SK-N-SH treated with all-trans-retinoic acid at 6 μM for 48 hours (cell line): ENCODE data around the gene PPP6R1.

Source experiments
- ATAC-seq: fragments of 200-7000 bp; cut with Tn5 transposase; 3 replicates; pipeline ENCODE4 v1.9.1; 2020; ENCODE audit warnings: mild to moderate bottlenecking, moderate library complexity
- ARNTL ChIP-seq: fragments of 450-650 bp; formaldehyde crosslinking; IDR thresholded peaks from 2 replicates; pipeline ENCODE4 v1.5.0; 2020; ENCODE audit warnings: low read depth, mild to moderate bottlenecking, moderate library complexity, borderline replicate concordance
- BACH2 ChIP-seq: fragments of 250-450 bp; sonication (Bioruptor Pico); IDR thresholded peaks from 2 replicates; pipeline ENCODE4 v1.9.0; 2021; ENCODE audit warnings: mild to moderate bottlenecking, borderline replicate concordance
- CSDC2 ChIP-seq: fragments of 250-450 bp; sonication (Bioruptor Pico); IDR thresholded peaks from 2 replicates; pipeline ENCODE4 v1.5.0; 2020; ENCODE audit warnings: mild to moderate bottlenecking, moderate library complexity
- CSRNP3 ChIP-seq: fragments of 250-450 bp; sonication (Bioruptor Pico); IDR thresholded peaks from 2 replicates; pipeline ENCODE4 v1.5.1; 2021; ENCODE audit warnings: mild to moderate bottlenecking, moderate library complexity
- ESRRG ChIP-seq: fragments of 250-450 bp; sonication (Bioruptor Pico); IDR thresholded peaks from 2 replicates; pipeline ENCODE4 v1.6.1; 2021; ENCODE audit warnings: mild to moderate bottlenecking
- GLIS3 ChIP-seq: fragments of 250-450 bp; sonication (Bioruptor Pico); IDR thresholded peaks from 2 replicates; pipeline ENCODE4 v1.5.0; 2020; ENCODE audit warnings: mild to moderate bottlenecking, moderate library complexity
- ISL1 ChIP-seq: fragments of 250-450 bp; sonication (Bioruptor Pico); IDR thresholded peaks from 2 replicates; pipeline ENCODE4 v2.1.2; 2022; ENCODE audit warnings: mild to moderate bottlenecking, moderate library complexity
- OSR1 ChIP-seq: fragments of 250-450 bp; sonication (Bioruptor Pico); IDR thresholded peaks from 2 replicates; pipeline ENCODE4 v1.8.0; 2022; ENCODE audit warnings: moderate library complexity, mild to moderate bottlenecking, inconsistent platforms
- PATZ1 ChIP-seq: fragments of 250-450 bp; sonication (Bioruptor Pico); IDR thresholded peaks from 2 replicates; pipeline ENCODE4 v1.8.0; 2020; ENCODE audit warnings: mild to moderate bottlenecking, moderate library complexity, borderline replicate concordance
- POU6F1 ChIP-seq: fragments of 250-450 bp; sonication (Bioruptor Pico); IDR thresholded peaks from 2 replicates; pipeline ENCODE4 v1.8.0; 2021; ENCODE audit warnings: low read depth, mild to moderate bottlenecking, moderate library complexity, borderline replicate concordance
- PPARA ChIP-seq: fragments of 250-450 bp; sonication (Bioruptor Pico); IDR thresholded peaks from 2 replicates; pipeline ENCODE4 v1.5.0; 2020; ENCODE audit warnings: mild to moderate bottlenecking, borderline replicate concordance
- RARB ChIP-seq: fragments of 250-450 bp; sonication (Bioruptor Pico); IDR thresholded peaks from 2 replicates; pipeline ENCODE4 v1.8.0; 2021; ENCODE audit warnings: mild to moderate bottlenecking, moderate library complexity
- SNAI2 ChIP-seq: fragments of 250-450 bp; sonication (Bioruptor Pico); IDR thresholded peaks from 2 replicates; pipeline ENCODE4 v1.5.0; 2020; ENCODE audit warnings: mild to moderate bottlenecking, moderate library complexity
- TCF4 ChIP-seq: fragments of 250-450 bp; sonication (Bioruptor Pico); IDR thresholded peaks from 2 replicates; pipeline ENCODE4 v1.8.0; 2021; ENCODE audit warnings: mild to moderate bottlenecking, moderate library complexity, borderline replicate concordance
- TOX ChIP-seq: fragments of 250-450 bp; sonication (Bioruptor Pico); IDR thresholded peaks from 2 replicates; pipeline ENCODE4 v1.8.0; 2021; ENCODE audit warnings: mild to moderate bottlenecking, moderate library complexity, borderline replicate concordance
- ZC3H10 ChIP-seq: fragments of 250-450 bp; sonication (Bioruptor Pico); IDR thresholded peaks from 2 replicates; pipeline ENCODE4 v1.5.1; 2021; ENCODE audit warnings: mild to moderate bottlenecking, moderate library complexity
- ZFP3 ChIP-seq: fragments of 250-450 bp; sonication (Bioruptor Pico); IDR thresholded peaks from 2 replicates; pipeline ENCODE4 v1.5.0; 2020; ENCODE audit warnings: mild to moderate bottlenecking, moderate library complexity
- ZFP30 ChIP-seq: fragments of 450-650 bp; formaldehyde crosslinking; IDR thresholded peaks from 2 replicates; pipeline ENCODE4 v1.5.0; 2022; ENCODE audit warnings: mild to moderate bottlenecking, moderate library complexity
- ZNF565 ChIP-seq: fragments of 450-650 bp; formaldehyde crosslinking; conservative IDR thresholded peaks from 2 replicates; pipeline ENCODE4 v1.5.0; 2020; ENCODE audit warnings: low read depth, mild to moderate bottlenecking, moderate library complexity
- ZNF70 ChIP-seq: fragments of 450-650 bp; formaldehyde crosslinking; IDR thresholded peaks from 2 replicates; pipeline ENCODE4 v1.5.0; 2020; ENCODE audit warnings: mild to moderate bottlenecking, moderate library complexity
- ZNF8 ChIP-seq: fragments of 450-650 bp; formaldehyde crosslinking; IDR thresholded peaks from 2 replicates; pipeline ENCODE4 v1.5.0; 2020; ENCODE audit warnings: mild to moderate bottlenecking, moderate library complexity
- TF ChIP-seq, protein P1 (sequence below): fragments of 250-450 bp; sonication (Bioruptor Pico); IDR thresholded peaks from 2 replicates; pipeline ENCODE4 v1.5.1; 2020; ENCODE audit warnings: low read depth, mild to moderate bottlenecking, moderate library complexity
- TF ChIP-seq, protein P2 (sequence below): fragments of 250-450 bp; sonication (Bioruptor Pico); IDR thresholded peaks from 2 replicates; pipeline ENCODE4 v1.5.0; 2020; ENCODE audit warnings: mild to moderate bottlenecking, moderate library complexity

The PPP6R1 gene

DNA sequence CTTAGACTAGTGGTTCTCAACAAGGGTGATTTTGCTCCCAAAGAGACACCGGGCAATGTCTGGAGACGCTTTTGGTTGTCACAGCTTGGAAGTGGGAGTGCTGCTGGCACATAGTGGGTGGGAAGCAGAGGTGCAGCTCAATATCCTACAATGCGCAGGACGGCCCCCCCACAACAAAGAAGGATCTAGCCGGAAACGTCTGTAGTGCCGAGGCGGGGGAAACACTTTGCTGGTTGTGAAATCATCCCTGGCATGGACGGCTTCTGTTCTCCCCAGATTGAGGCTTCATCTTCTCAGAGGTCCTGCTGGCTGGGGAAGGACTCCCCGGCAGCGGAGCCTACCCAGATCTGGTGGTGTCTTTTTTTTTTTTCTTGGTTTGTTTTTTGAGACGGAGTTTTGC lies 65.3 kb downstream of the PPP6R1 start (continued):
- TF ChIP-seq SNAI2 (CRISPR knock-in tag) (no peak), ZNF565 (CRISPR knock-in tag) (no peak), TOX (CRISPR knock-in tag) (no peak), ZC3H10 (CRISPR knock-in tag) (no peak)

DNA sequence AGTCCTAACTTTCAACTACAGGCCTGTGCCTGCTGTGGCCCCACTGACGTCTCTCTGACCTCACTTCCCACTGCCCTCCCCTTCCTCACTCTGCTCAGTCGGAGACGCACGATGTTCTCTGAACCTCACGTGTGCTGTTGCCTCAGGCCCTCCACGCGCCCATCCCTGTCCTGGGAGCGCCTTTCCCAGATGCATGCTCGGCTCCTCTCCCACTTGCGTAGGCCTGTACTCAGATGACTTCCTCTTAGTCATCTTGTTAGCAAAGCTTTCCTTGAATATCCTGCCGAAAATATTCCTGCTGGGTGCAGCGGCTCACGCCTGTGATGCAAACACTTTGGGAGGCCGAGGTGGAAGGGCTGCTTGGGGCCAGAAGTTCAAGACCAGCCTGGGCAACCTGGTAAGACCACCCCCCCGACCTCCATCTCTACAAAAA lies 69.4 kb downstream of the PPP6R1 start:
- ATAC-seq = peak; percentile 86

DNA sequence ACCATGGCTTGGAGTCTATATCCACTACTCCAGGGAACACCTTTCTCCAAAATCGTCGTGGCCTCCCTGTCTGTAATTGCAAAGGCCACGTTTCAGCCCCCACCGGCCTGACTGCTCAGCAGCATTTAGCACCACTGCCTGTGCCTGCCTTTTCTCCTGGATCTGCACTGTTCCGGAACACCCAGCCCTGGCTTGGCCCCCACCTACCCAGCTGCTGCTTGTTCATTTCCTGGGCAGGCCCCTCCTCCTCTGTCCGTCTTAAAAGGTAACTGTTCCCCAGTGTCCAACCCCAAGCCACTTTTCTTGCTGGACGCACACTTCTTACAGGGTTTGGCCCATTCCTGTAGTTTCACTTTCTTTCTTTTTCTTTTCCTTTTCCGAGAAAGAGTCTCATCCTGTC lies 70.2 kb downstream of the PPP6R1 start:
- no peak; the same call in 2 of the 3 replicates for ATAC-seq
- no peak for TF ChIP-seq PPARA (CRISPR knock-in tag)
- no peak for TF ChIP-seq CSRNP3 (CRISPR knock-in tag)
- no peak for TF ChIP-seq ZFP30 (CRISPR knock-in tag)
- TF ChIP-seq, protein P1, sequence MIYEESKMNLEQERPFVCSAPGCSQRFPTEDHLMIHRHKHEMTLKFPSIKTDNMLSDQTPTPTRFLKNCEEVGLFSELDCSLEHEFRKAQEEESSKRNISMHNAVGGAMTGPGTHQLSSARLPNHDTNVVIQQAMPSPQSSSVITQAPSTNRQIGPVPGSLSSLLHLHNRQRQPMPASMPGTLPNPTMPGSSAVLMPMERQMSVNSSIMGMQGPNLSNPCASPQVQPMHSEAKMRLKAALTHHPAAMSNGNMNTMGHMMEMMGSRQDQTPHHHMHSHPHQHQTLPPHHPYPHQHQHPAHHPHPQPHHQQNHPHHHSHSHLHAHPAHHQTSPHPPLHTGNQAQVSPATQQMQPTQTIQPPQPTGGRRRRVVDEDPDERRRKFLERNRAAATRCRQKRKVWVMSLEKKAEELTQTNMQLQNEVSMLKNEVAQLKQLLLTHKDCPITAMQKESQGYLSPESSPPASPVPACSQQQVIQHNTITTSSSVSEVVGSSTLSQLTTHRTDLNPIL (CRISPR knock-in tag) = no peak

More for the DNA sequence above, 69.4 kb downstream of the PPP6R1 start:
- TF ChIP-seq CSDC2 (CRISPR knock-in tag) (no peak), ZC3H10 (CRISPR knock-in tag) (peak; percentile 57; the same call in 1 of the 2 replicates)

DNA sequence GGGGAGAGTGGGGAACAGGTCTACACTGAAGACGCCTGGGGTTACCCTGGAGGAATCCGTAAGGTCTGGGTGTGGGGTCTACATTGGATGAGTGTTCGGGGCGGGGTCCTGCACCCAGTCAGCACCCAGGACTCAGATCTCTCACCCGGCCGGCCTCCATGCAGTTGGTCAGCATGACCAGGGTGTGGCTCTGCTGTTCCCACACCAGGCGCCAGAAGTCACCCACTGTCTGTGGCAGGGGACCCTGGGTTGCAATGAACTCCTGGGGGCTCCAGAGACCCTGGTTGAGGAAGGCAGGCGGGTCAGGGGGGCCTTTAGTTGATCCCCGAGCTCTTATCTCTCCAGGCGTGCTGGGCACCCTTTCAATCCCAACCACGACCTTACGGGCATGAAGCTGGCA lies 72.7 kb downstream of the PPP6R1 start:
- TF ChIP-seq ZC3H10 (CRISPR knock-in tag) = no peak
- no peak for TF ChIP-seq ARNTL (CRISPR knock-in tag)
- TF ChIP-seq CSDC2 (CRISPR knock-in tag) = no peak
- TF ChIP-seq PATZ1 (CRISPR knock-in tag) = no peak
- TF ChIP-seq PPARA (CRISPR knock-in tag) = no peak
- no peak for TF ChIP-seq ESRRG (CRISPR knock-in tag)
- TF ChIP-seq POU6F1 = no peak
- no peak for TF ChIP-seq ZFP3 (CRISPR knock-in tag)
- no peak for TF ChIP-seq ZNF70 (CRISPR knock-in tag)
- TF ChIP-seq, protein P2, sequence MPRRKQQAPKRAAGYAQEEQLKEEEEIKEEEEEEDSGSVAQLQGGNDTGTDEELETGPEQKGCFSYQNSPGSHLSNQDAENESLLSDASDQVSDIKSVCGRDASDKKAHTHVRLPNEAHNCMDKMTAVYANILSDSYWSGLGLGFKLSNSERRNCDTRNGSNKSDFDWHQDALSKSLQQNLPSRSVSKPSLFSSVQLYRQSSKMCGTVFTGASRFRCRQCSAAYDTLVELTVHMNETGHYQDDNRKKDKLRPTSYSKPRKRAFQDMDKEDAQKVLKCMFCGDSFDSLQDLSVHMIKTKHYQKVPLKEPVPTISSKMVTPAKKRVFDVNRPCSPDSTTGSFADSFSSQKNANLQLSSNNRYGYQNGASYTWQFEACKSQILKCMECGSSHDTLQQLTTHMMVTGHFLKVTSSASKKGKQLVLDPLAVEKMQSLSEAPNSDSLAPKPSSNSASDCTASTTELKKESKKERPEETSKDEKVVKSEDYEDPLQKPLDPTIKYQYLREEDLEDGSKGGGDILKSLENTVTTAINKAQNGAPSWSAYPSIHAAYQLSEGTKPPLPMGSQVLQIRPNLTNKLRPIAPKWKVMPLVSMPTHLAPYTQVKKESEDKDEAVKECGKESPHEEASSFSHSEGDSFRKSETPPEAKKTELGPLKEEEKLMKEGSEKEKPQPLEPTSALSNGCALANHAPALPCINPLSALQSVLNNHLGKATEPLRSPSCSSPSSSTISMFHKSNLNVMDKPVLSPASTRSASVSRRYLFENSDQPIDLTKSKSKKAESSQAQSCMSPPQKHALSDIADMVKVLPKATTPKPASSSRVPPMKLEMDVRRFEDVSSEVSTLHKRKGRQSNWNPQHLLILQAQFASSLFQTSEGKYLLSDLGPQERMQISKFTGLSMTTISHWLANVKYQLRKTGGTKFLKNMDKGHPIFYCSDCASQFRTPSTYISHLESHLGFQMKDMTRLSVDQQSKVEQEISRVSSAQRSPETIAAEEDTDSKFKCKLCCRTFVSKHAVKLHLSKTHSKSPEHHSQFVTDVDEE (CRISPR knock-in tag) = no peak
- TF ChIP-seq ZNF8 = no peak
- no peak for TF ChIP-seq ZFP30 (CRISPR knock-in tag)
- no peak for TF ChIP-seq RARB (CRISPR knock-in tag)
- TF ChIP-seq ISL1 (CRISPR knock-in tag) = no peak
- TF ChIP-seq TCF4 (CRISPR knock-in tag) = no peak
- TF ChIP-seq BACH2 (CRISPR knock-in tag) = no peak
- TF ChIP-seq GLIS3 (CRISPR knock-in tag) = no peak
- no peak for TF ChIP-seq ZNF565 (CRISPR knock-in tag)
- no peak for TF ChIP-seq SNAI2 (CRISPR knock-in tag)
- TF ChIP-seq OSR1 (CRISPR knock-in tag) = no peak
- TF ChIP-seq, all 23 proteins: peak for 0
- ATAC-seq = no peak
